HEK293 (cell line): Measurements from ENCODE around the gene CLEC4F.

ENCODE experiments used
- KLF16 ChIP-seq: fragments of 450-650 bp; formaldehyde crosslinking; IDR thresholded peaks from 2 replicates; pipeline ENCODE4 v1.5.1; 2017; ENCODE audit warnings: missing biosample characterization, missing genetic modification characterization
- ZNF140 ChIP-seq: fragments of 450-650 bp; formaldehyde crosslinking; IDR thresholded peaks from 2 replicates; pipeline ENCODE4 v1.5.1; 2016; ENCODE audit warnings: missing biosample characterization, missing genetic modification characterization
- ZNF274 ChIP-seq, 2 experiments: fragments of 200-500 bp in 1 of 2; fragments of 450-650 bp in 1 of 2; sonication (Bioruptor generic) in 1 of 2; formaldehyde crosslinking in 1 of 2; IDR thresholded peaks; 2 replicates each; pipeline versions ENCODE4 v1.5.1 to v1.6.1; 2014 to 2016; ENCODE audit warnings: borderline replicate concordance in 1 of 2, inconsistent platforms in 1 of 2, low read length in 1 of 2, missing biosample characterization in 1 of 2, missing genetic modification characterization in 1 of 2
- ZNF549 ChIP-seq: fragments of 450-650 bp; IDR thresholded peaks from 2 replicates; pipeline ENCODE4 v1.5.1; 2018; ENCODE audit warnings: missing biosample characterization, missing genetic modification characterization, mild to moderate bottlenecking, inconsistent platforms, moderate library complexity
- ZNF571 ChIP-seq: fragments of 450-650 bp; formaldehyde crosslinking; IDR thresholded peaks from 2 replicates; pipeline ENCODE4 v1.5.0; 2017; ENCODE audit warnings: missing biosample characterization, missing genetic modification characterization
- ZNF830 ChIP-seq: fragments of 450-650 bp; IDR thresholded peaks from 2 replicates; pipeline ENCODE4 v1.5.0; 2018; ENCODE audit warnings: missing biosample characterization, missing genetic modification characterization, low read depth, mild to moderate bottlenecking, moderate library complexity
- TF ChIP-seq, protein P1 (sequence below): fragments of 450-650 bp; formaldehyde crosslinking; IDR thresholded peaks from 2 replicates; pipeline ENCODE4 v1.5.1; 2016; ENCODE audit warnings: missing biosample characterization, missing genetic modification characterization
- TF ChIP-seq, protein P2 (sequence below): fragments of 450-650 bp; formaldehyde crosslinking; IDR thresholded peaks from 2 replicates; pipeline ENCODE4 v1.5.1; 2016; ENCODE audit warnings: missing biosample characterization, missing genetic modification characterization, borderline replicate concordance
- TF ChIP-seq, protein P3 (sequence below): fragments of 450-650 bp; formaldehyde crosslinking; IDR thresholded peaks from 2 replicates; pipeline ENCODE4 v1.5.1; 2016; ENCODE audit warnings: missing biosample characterization, missing genetic modification characterization, low read depth

DNA sequence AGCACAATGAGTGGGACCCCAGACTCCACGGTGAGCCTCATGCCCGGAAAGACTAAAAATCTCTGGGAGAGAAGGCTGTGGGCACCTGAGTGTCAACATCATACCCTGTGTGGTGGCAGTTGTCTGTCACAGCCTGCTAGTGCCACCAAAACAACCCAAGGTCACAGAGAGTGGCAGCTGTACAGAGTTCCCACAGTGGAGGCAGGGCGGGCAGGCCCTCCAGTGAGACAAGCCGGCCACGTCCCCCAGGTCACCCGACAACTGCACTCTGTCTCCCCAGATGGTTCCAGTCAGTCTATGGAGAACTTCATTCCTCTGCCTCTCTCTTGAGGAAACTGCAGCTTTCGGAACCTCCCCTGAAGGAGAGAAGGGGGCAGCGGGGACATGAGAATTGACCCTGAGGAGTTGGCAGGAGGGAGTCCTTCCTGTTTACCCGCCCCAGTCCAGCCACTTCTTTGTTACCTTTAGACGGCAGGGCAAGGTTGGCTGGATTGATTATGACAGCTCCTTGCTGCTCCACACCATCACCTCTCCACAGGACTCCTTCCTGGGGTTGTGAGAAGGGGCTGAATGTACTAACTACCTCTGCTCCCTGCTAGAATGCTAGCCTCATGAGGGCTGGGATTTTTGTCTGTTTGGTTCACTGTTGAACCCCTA, 18.7 kb downstream of the CLEC4F start:
- TF ChIP-seq, protein P1, sequence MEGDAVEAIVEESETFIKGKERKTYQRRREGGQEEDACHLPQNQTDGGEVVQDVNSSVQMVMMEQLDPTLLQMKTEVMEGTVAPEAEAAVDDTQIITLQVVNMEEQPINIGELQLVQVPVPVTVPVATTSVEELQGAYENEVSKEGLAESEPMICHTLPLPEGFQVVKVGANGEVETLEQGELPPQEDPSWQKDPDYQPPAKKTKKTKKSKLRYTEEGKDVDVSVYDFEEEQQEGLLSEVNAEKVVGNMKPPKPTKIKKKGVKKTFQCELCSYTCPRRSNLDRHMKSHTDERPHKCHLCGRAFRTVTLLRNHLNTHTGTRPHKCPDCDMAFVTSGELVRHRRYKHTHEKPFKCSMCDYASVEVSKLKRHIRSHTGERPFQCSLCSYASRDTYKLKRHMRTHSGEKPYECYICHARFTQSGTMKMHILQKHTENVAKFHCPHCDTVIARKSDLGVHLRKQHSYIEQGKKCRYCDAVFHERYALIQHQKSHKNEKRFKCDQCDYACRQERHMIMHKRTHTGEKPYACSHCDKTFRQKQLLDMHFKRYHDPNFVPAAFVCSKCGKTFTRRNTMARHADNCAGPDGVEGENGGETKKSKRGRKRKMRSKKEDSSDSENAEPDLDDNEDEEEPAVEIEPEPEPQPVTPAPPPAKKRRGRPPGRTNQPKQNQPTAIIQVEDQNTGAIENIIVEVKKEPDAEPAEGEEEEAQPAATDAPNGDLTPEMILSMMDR (tag by site-specific recombination), result no peak
- TF ChIP-seq ZNF274 (IDR thresholded peaks at IDR 0.05; ENCODE audit: low read length) (no peak), ZNF274 (tag by site-specific recombination; IDR thresholded peaks at IDR 0.05; ENCODE audit: borderline replicate concordance) (no peak), ZNF549 (tag by site-specific recombination) (no peak), KLF16 (tag by site-specific recombination) (no peak), ZNF140 (tag by site-specific recombination) (no peak), ZNF830 (tag by site-specific recombination) (no peak), ZNF571 (tag by site-specific recombination) (no peak)
- TF ChIP-seq, protein P2, sequence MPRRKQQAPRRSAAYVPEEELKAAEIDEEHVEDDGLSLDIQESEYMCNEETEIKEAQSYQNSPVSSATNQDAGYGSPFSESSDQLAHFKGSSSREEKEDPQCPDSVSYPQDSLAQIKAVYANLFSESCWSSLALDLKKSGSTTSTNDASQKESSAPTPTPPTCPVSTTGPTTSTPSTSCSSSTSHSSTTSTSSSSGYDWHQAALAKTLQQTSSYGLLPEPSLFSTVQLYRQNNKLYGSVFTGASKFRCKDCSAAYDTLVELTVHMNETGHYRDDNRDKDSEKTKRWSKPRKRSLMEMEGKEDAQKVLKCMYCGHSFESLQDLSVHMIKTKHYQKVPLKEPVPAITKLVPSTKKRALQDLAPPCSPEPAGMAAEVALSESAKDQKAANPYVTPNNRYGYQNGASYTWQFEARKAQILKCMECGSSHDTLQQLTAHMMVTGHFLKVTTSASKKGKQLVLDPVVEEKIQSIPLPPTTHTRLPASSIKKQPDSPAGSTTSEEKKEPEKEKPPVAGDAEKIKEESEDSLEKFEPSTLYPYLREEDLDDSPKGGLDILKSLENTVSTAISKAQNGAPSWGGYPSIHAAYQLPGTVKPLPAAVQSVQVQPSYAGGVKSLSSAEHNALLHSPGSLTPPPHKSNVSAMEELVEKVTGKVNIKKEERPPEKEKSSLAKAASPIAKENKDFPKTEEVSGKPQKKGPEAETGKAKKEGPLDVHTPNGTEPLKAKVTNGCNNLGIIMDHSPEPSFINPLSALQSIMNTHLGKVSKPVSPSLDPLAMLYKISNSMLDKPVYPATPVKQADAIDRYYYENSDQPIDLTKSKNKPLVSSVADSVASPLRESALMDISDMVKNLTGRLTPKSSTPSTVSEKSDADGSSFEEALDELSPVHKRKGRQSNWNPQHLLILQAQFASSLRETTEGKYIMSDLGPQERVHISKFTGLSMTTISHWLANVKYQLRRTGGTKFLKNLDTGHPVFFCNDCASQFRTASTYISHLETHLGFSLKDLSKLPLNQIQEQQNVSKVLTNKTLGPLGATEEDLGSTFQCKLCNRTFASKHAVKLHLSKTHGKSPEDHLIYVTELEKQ, result no peak
- TF ChIP-seq, protein P3, sequence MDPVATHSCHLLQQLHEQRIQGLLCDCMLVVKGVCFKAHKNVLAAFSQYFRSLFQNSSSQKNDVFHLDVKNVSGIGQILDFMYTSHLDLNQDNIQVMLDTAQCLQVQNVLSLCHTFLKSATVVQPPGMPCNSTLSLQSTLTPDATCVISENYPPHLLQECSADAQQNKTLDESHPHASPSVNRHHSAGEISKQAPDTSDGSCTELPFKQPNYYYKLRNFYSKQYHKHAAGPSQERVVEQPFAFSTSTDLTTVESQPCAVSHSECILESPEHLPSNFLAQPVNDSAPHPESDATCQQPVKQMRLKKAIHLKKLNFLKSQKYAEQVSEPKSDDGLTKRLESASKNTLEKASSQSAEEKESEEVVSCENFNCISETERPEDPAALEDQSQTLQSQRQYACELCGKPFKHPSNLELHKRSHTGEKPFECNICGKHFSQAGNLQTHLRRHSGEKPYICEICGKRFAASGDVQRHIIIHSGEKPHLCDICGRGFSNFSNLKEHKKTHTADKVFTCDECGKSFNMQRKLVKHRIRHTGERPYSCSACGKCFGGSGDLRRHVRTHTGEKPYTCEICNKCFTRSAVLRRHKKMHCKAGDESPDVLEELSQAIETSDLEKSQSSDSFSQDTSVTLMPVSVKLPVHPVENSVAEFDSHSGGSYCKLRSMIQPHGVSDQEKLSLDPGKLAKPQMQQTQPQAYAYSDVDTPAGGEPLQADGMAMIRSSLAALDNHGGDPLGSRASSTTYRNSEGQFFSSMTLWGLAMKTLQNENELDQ (tag by site-specific recombination), result no peak
